A549 treated with RU486 at 1 μM for 4 hours (cell line): Measurements from ENCODE around the gene SLC16A6. TPM values are rescaled to one million over a fixed set of nuclear protein-coding genes. Genes with fewer than 3 reads are reported as not detected.

Experiments
- total RNA-seq: library from RNA; stranded (reverse); fragments of 200-300 nt; extraction: Qiagen RNA extraction; gene quantifications from 5 replicates; pipeline ENCODE4 v1.2.3, GENCODE V29; 2022; ENCODE audit warnings: low read depth

The SLC16A6 gene, protein sequence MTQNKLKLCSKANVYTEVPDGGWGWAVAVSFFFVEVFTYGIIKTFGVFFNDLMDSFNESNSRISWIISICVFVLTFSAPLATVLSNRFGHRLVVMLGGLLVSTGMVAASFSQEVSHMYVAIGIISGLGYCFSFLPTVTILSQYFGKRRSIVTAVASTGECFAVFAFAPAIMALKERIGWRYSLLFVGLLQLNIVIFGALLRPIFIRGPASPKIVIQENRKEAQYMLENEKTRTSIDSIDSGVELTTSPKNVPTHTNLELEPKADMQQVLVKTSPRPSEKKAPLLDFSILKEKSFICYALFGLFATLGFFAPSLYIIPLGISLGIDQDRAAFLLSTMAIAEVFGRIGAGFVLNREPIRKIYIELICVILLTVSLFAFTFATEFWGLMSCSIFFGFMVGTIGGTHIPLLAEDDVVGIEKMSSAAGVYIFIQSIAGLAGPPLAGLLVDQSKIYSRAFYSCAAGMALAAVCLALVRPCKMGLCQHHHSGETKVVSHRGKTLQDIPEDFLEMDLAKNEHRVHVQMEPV
- total RNA-seq = 0.30 to 0.54 TPM (median 0.36 TPM) in 5 replicates

GRCh38 chr17:68290955-68291835 is at the start of gene SLC16A6, which contains the start of gene ARSG:
SLC16A6 (minus strand) TSS chr17:68291127; CDS start chr17:68278320, 12,807 bp downstream.
ARSG (plus strand) TSS chr17:68291495; CDS start chr17:68307494, 15,999 bp downstream.

DNA sequence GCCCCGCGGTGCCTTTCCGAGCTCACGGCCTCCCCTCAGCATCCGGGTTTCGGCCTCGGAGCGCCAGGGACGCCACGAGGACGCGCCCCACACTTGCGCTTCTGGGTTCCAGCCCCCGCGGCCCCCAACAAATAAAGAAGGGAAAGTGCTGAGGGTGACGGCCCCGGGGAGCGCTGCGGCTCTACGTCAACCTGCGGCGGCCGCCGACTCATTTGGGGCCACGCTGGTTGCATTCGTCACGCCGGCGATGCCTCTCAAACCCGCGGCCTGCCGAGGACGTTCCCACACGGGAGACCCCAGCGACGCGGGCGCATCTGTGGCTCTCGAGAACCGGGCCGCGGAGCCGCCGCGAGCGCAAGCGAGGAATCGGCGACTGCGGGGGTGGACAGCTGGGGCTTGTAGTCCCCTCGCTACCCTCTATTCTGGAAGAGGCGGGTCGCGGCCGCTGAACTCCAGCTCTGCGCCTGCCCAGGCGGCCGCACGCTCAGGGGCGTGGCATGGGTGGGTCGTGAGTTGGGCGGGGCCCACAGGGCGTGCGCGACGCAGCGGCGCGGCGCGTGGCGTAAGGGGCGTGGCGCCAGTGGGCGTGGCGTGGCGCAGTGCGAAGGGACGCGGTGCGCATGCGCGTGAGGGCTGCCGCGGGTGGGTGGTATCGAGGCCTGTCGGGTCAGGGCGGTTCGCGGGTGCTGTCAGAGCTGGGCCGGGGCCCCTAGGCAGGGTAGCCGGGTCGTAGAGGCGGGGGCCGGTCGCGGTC is 43.3 kb downstream of the SLC16A6 start, which contains the start of gene AMZ2:
Gene AMZ2, plus strand, starts transcription at position 599 of the 754 bp plus-strand sequence. CDS start 2,145 bp downstream, outside the sequence.

Other genes with a start within 250 kb of the SLC16A6 start
- 102 to 119 TPM (median 112 TPM) in 5 replicates for gene AMZ2, start 43.1 kb downstream of the SLC16A6 start, total RNA-seq
- gene ARSG, start 368 bp upstream of the SLC16A6 start, total RNA-seq = 1.1 to 2.1 TPM (median 1.4 TPM) in 5 replicates
- 6.0 to 10.5 TPM (median 8.8 TPM) in 5 replicates for gene WIPI1, start 166.4 kb upstream of the SLC16A6 start, total RNA-seq
- 155 to 189 TPM (median 170 TPM) in 5 replicates for gene PRKAR1A, start 221.3 kb upstream of the SLC16A6 start, total RNA-seq